ENCODE results near the gene GALC. TPM values are rescaled to one million over a fixed set of nuclear protein-coding genes. Genes with fewer than 3 reads are reported as not detected.

GALC gene
- total RNA-seq, 2 donors from 2014 or later, result 19.7 to 42.5 TPM

DNA sequence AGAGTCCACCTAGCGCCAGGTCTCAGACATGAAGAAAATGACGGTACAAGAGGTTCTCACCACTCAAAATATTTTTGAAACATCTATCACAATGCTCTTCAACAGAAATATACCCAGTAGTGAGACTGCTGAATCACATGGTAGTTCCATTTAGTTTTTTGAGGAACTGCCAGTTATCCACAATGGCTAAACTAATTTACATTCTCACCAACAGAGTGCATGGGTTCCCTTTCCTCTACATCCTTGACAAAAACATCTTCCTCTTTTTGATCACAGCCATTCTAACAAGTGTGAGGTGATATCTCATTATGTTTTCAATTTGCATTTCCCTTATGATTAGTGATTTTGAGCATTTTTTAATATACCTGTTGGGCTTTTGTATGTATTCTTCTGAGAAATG is 6.3 kb upstream of the GALC start:
- peaks cover 9% of the 10 kb centered on the region for H3K4me1 ChIP-seq
- intact Hi-C loops (cut with DNase I), result no loop called here
- 82 to 87% methylated on average over 2 of the region's 2 CpGs for WGBS, 2 donors

DNA sequence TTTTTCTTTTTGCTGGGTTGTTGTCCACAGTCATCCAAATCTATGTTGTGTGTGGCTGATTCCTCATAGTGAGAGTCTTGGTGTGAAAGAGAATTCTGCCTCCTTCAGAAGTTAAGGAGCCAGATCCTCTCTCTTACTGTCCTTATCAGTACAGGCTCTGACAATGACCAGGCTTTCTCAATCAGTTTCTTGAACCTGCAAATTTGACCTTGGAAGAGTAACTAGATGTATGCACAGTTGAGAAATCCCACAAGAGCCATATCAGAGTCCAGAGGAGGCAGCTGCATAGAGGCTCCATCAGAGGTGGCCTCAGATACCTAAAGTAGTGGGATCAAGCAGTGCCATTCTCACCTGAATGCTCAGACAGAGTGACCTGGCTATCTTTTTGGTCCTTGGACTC is 5.5 kb upstream of the GALC start:
- no peak for DNase-seq
- TF ChIP-seq POLR2A (IDR thresholded peaks at IDR 0.05), result no peak
- TF ChIP-seq, protein P1, sequence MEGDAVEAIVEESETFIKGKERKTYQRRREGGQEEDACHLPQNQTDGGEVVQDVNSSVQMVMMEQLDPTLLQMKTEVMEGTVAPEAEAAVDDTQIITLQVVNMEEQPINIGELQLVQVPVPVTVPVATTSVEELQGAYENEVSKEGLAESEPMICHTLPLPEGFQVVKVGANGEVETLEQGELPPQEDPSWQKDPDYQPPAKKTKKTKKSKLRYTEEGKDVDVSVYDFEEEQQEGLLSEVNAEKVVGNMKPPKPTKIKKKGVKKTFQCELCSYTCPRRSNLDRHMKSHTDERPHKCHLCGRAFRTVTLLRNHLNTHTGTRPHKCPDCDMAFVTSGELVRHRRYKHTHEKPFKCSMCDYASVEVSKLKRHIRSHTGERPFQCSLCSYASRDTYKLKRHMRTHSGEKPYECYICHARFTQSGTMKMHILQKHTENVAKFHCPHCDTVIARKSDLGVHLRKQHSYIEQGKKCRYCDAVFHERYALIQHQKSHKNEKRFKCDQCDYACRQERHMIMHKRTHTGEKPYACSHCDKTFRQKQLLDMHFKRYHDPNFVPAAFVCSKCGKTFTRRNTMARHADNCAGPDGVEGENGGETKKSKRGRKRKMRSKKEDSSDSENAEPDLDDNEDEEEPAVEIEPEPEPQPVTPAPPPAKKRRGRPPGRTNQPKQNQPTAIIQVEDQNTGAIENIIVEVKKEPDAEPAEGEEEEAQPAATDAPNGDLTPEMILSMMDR (IDR thresholded peaks at IDR 0.05), result no peak
- Histone ChIP-seq H3K4me1 (peaks cover 13% of the 10 kb centered on the region), H3K9me3 (no peaks in the 10 kb centered on the region), H3K36me3 (replicated peaks in 1 of 2; ENCODE audit: insufficient read depth in 1 of 2, low read depth in 2 of 2) (no peaks in the 10 kb centered on the region), H3K4me3 (no peak overlapping the region), H3K27ac (no peak overlapping the region), H3K27me3 (no peaks in the 10 kb centered on the region)
- no peak for ATAC-seq
- intact Hi-C loops (cut with DNase I), result no loop called here

More for the DNA sequence above, 6.3 kb upstream of the GALC start:
- ATAC-seq (no peak), DNase-seq (no peak)
- Histone ChIP-seq H3K27me3 (no peaks in the 10 kb centered on the region), H3K9me3 (no peaks in the 10 kb centered on the region), H3K36me3 (replicated peaks in 1 of 2; ENCODE audit: insufficient read depth in 1 of 2, low read depth in 2 of 2) (no peaks in the 10 kb centered on the region), H3K27ac (no peak overlapping the region), H3K4me3 (no peak overlapping the region)
- TF ChIP-seq, protein P1 (IDR thresholded peaks at IDR 0.05), result no peak
- no peak for TF ChIP-seq POLR2A (IDR thresholded peaks at IDR 0.05)

DNA sequence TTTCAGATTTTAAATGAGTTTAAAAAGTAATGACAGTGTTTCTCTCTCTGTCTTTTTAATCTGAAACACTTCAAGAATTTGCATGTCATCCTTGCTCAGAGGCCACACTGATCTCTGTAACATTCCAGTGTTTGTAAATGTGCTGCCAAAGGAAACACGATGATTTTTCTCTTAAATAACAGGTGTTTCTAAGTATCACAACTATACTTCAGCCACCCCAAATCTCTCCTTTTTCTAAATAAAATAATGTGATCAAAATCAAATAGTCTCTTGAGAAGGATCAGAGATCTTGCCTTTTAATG is 3.3 kb upstream of the GALC start:
- TF ChIP-seq, protein P1 (IDR thresholded peaks at IDR 0.05), result no peak
- no peak for TF ChIP-seq POLR2A (IDR thresholded peaks at IDR 0.05)
- Histone ChIP-seq H3K9me3 (no peaks in the 10 kb centered on the region), H3K27ac (peak overlapping the region in 2 of 4 donors; percentile 23 to 54), H3K4me3 (no peak overlapping the region), H3K4me1 (peaks cover 23% of the 10 kb centered on the region), H3K36me3 (replicated peaks in 1 of 2; ENCODE audit: insufficient read depth in 1 of 2, low read depth in 2 of 2) (no peaks in the 10 kb centered on the region), H3K27me3 (no peaks in the 10 kb centered on the region)
- WGBS, 2 donors, result 9 to 25% methylated on average over 1 of the region's 1 CpG
- intact Hi-C loops (cut with DNase I), result no loop called here
- DNase-seq (no peak), ATAC-seq (no peak)

DNA sequence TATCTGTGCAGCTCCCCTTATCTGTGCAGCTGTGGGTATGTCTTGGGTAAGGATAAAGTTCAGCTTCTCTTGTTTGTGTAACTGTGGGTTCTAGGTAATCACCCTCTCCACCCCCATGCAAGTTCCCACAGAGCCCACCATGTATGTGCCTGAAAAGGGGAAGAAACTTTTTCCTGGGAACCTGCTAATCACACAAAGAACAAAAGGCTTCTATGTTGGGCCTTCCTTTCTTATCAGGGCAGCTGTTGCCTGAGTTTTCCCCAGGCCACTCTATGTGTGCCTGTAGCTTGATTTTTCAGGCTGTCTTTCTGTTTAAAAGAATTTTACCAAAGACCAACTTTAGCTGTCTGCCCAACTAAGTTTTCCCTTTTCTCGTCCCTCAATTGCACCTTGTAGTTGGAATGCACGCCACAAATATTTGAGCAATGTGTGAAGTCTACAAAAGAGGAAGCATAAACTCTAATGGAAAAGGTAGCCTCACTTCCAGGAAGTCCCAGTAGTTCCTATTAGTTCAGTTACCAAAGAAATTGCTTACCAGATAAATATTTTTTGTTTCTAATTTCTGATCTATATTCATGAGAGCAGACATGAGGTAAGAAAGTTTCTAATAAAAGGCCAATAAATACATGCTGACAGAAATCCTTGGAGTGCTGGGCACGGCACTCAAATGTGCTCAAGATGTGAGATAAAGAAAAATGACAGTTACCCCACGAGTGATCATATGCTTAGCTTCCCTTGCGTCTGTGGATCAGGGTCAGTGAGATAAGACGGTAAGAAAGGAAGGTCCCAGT is 2.7 kb upstream of the GALC start:
- TF ChIP-seq POLR2A (IDR thresholded peaks at IDR 0.05), result no peak
- TF ChIP-seq, protein P1 (IDR thresholded peaks at IDR 0.05), result no peak
- ATAC-seq, result no peak
- Histone ChIP-seq H3K4me3 (no peak overlapping the region), H3K4me1 (peaks cover 23% of the 10 kb centered on the region), H3K27ac (peak overlapping the region in 3 of 4 donors; percentile 23 to 54 (median 27)), H3K9me3 (no peaks in the 10 kb centered on the region), H3K36me3 (replicated peaks in 1 of 2; ENCODE audit: insufficient read depth in 1 of 2, low read depth in 2 of 2) (no peaks in the 10 kb centered on the region), H3K27me3 (no peaks in the 10 kb centered on the region)
- intact Hi-C loops (cut with DNase I), result no loop called here
- 22 to 40% methylated on average over 6 of the region's 6 CpGs for WGBS, 2 donors
- DNase-seq, result no peak

DNA sequence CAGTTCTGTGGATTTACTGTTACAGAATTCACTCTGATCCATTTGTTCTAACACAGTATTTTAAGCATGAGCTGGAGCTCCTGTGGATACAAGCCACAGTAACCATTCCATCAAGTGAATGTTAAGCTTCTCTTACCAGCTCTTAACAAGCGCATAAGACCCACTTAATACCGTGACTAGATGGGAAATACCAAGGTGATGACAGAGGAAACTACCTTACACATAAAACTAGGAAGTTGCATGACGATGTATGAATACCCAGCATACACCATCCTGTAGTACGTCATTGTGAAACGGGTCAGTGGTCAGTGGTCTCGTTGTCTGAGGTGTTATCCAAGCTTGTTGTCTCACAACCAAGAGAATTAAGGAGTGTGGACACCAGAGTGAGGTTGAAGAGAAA is 2.0 kb upstream of the GALC start:
- peaks cover 23% of the 10 kb centered on the region for H3K4me1 ChIP-seq
- no peak overlapping the region for H3K4me3 ChIP-seq
- H3K27ac ChIP-seq, result peak overlapping the region in 1 of 4 donors; percentile 54
- no peak for DNase-seq
- H3K27me3 ChIP-seq, result no peaks in the 10 kb centered on the region
- H3K36me3 ChIP-seq (replicated peaks in 1 of 2; ENCODE audit: insufficient read depth in 1 of 2, low read depth in 2 of 2), result no peaks in the 10 kb centered on the region
- no peaks in the 10 kb centered on the region for H3K9me3 ChIP-seq
- ATAC-seq, result no peak
- intact Hi-C loops (cut with DNase I), result no loop called here
- WGBS, 2 donors, result 81 to 96% methylated on average over 6 of the region's 6 CpGs
- TF ChIP-seq, protein P1 (IDR thresholded peaks at IDR 0.05), result no peak
- no peak for TF ChIP-seq POLR2A (IDR thresholded peaks at IDR 0.05)
